ENCODE measurements around the gene TINAG. TPM values are rescaled to one million over a fixed set of nuclear protein-coding genes. Genes with fewer than 3 reads are reported as not detected.

The TINAG gene
- total and polyA plus RNA-seq, 2 donors (not counting 3 experiments of a cell fraction or from before 2014, with no cell fraction given) = not detected

- no peak overlapping the region for H3K4me3 ChIP-seq (replicated peaks in 1 of 3; ENCODE audit: insufficient read depth in 1 of 3, low read depth in 1 of 3, low read length in 3 of 3)
- intact Hi-C loops (cut with micrococcal nuclease) = no loop called here
- H3K27ac ChIP-seq (ENCODE audit: insufficient read depth, low read depth, low read length) = no peak overlapping the region
- BruUV-seq (replicated peaks) = no TSS peak
- TF ChIP-seq CTCF (IDR thresholded peaks at IDR 0.05; ENCODE audit: extremely low read depth in 1 of 2, insufficient read depth in 1 of 2, low read depth in 1 of 2, low read length in 2 of 2) (no peak), GATA2 (IDR thresholded peaks at IDR 0.05; ENCODE audit: insufficient read depth, insufficient read length, low read depth, low read length) (no peak)
- dilution Hi-C loops (cut with MboI; ENCODE audit: extremely low pct_ligation_motif_present, low sequenced_read_pairs) = no loop called here
- DNase-seq (ENCODE audit: low read depth, low spot score) (no peak), FAIRE-seq (no peak)
- no peaks in the 10 kb centered on the region for H3K9me1 ChIP-seq (replicated peaks; ENCODE audit: control insufficient read depth, extremely low read depth, insufficient read depth, low read length)
- no peaks in the 10 kb centered on the region for H3K79me2 ChIP-seq (ENCODE audit: control insufficient read depth, insufficient read depth, low read length)
- ChIA-PET POLR2A (no interaction called here), CTCF (interaction anchor here (1.5 kb wide), 1 partner anchor 304 kb away, joined by 3 read pairs; no protein-coding TSS in a partner anchor)
- no peaks in the 10 kb centered on the region for H3K36me3 ChIP-seq (ENCODE audit: control insufficient read depth in 2 of 2, extremely low read depth in 1 of 2, insufficient read depth in 2 of 2, low read length in 2 of 2)
- H3K27me3 ChIP-seq (ENCODE audit: control insufficient read depth in 2 of 2, insufficient read depth in 2 of 2, low read length in 2 of 2) = no peaks in the 10 kb centered on the region
- no peaks in the 10 kb centered on the region for H4K20me1 ChIP-seq (replicated peaks; ENCODE audit: control insufficient read depth, extremely low read depth, insufficient read depth, low read length)
- no peak overlapping the region for H3K4me2 ChIP-seq (ENCODE audit: insufficient read depth, low read length)
- H3K9ac ChIP-seq (replicated peaks; ENCODE audit: extremely low read depth, insufficient read depth, low read length) = no peak overlapping the region
- peaks cover 26% of the 10 kb centered on the region for H3K4me1 ChIP-seq (ENCODE audit: control insufficient read depth, extremely low read depth, insufficient read depth, low read length)
- H2AFZ ChIP-seq (ENCODE audit: low read depth, low read length) = no peak overlapping the region
- H3K9me3 ChIP-seq (replicated peaks; ENCODE audit: control insufficient read depth, insufficient read depth, low read length) = no peaks in the 10 kb centered on the region
These were observed 19.8 kb upstream of the TINAG start for GRCh38 chr6:54288474-54288873.

GRCh38 chr6:54289426-54289825 is 18.8 kb upstream of the TINAG start:
- CTCF ChIA-PET = no interaction called here

More at GRCh38 chr6:54289426-54289825, 18.8 kb upstream of the TINAG start:
- no peaks in the 10 kb centered on the region for H3K27me3 ChIP-seq (ENCODE audit: control insufficient read depth in 2 of 2, insufficient read depth in 2 of 2, low read length in 2 of 2)
- H3K9me1 ChIP-seq (replicated peaks; ENCODE audit: control insufficient read depth, extremely low read depth, insufficient read depth, low read length) = no peaks in the 10 kb centered on the region
- no peak overlapping the region for H3K4me2 ChIP-seq (ENCODE audit: insufficient read depth, low read length)
- no peaks in the 10 kb centered on the region for H3K9me3 ChIP-seq (replicated peaks; ENCODE audit: control insufficient read depth, insufficient read depth, low read length)
- FAIRE-seq (no peak), DNase-seq (ENCODE audit: low read depth, low spot score) (no peak)
- intact Hi-C loops (cut with micrococcal nuclease) = no loop called here
- POLR2A ChIA-PET = no interaction called here
- no peaks in the 10 kb centered on the region for H4K20me1 ChIP-seq (replicated peaks; ENCODE audit: control insufficient read depth, extremely low read depth, insufficient read depth, low read length)
- no peak overlapping the region for H3K27ac ChIP-seq (ENCODE audit: insufficient read depth, low read depth, low read length)
- no peak overlapping the region for H3K4me3 ChIP-seq (replicated peaks in 1 of 3; ENCODE audit: insufficient read depth in 1 of 3, low read depth in 1 of 3, low read length in 3 of 3)
- peak overlapping the region; percentile 45 for H2AFZ ChIP-seq (ENCODE audit: low read depth, low read length)
- no peak overlapping the region for H3K9ac ChIP-seq (replicated peaks; ENCODE audit: extremely low read depth, insufficient read depth, low read length)
- H3K79me2 ChIP-seq (ENCODE audit: control insufficient read depth, insufficient read depth, low read length) = no peaks in the 10 kb centered on the region
- dilution Hi-C loops (cut with MboI; ENCODE audit: extremely low pct_ligation_motif_present, low sequenced_read_pairs) = no loop called here
- TF ChIP-seq FOS (IDR thresholded peaks at IDR 0.05; ENCODE audit: borderline replicate concordance, insufficient read depth, low read length) (no peak), POLR2A (IDR thresholded peaks at IDR 0.05; ENCODE audit: low read depth, low read length) (no peak), EZH2 (IDR thresholded peaks at IDR 0.05; ENCODE audit: borderline replicate concordance, low read depth, low read length, severe bottlenecking) (no peak), POLR2AphosphoS5 (IDR thresholded peaks at IDR 0.05; ENCODE audit: insufficient read depth, low read depth, low read length) (no peak), MYC (IDR thresholded peaks at IDR 0.05; ENCODE audit: low read depth, low read length) (no peak), JUN (IDR thresholded peaks at IDR 0.05; ENCODE audit: borderline replicate concordance, insufficient read depth, insufficient read length, low read depth) (no peak), CTCF (IDR thresholded peaks at IDR 0.05; ENCODE audit: extremely low read depth in 1 of 2, insufficient read depth in 1 of 2, low read depth in 1 of 2, low read length in 2 of 2) (no peak)
- TF ChIP-seq, protein P1, sequence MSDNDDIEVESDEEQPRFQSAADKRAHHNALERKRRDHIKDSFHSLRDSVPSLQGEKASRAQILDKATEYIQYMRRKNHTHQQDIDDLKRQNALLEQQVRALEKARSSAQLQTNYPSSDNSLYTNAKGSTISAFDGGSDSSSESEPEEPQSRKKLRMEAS (IDR thresholded peaks at IDR 0.05; ENCODE audit: insufficient read depth, insufficient read length) = no peak
- BruUV-seq (replicated peaks) = no TSS peak
- no peaks in the 10 kb centered on the region for H3K36me3 ChIP-seq (ENCODE audit: control insufficient read depth in 2 of 2, extremely low read depth in 1 of 2, insufficient read depth in 2 of 2, low read length in 2 of 2)
- H3K4me1 ChIP-seq (ENCODE audit: control insufficient read depth, extremely low read depth, insufficient read depth, low read length) = peaks cover 33% of the 10 kb centered on the region
